Measurements from ENCODE around the gene CENPW. TPM values are rescaled to one million over a fixed set of nuclear protein-coding genes. Genes with fewer than 3 reads are reported as not detected.

CENPW gene
- total and polyA plus RNA-seq, 2 donors from 2014 or later, result 2.6 to 5.8 TPM

DNA sequence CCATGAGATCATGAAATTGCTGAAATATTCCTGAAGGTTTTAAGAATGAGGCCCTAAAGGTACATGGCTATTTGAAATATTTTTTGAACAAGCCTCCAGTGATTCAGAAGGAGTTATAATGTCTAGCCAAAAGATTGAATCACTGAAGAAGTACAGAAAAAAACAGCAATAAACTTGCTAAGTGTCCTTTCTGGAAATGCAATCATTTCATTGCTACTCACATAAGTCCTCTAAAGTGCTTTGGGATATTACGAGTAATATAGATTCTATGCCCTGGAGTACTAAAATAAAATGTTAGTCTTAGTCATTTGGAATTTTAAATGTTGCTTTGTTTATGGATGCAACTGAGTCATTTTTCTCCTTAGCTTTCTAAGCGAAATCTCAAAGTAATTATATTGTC lies 32.7 kb downstream of the CENPW start:
- TF ChIP-seq, protein P1, sequence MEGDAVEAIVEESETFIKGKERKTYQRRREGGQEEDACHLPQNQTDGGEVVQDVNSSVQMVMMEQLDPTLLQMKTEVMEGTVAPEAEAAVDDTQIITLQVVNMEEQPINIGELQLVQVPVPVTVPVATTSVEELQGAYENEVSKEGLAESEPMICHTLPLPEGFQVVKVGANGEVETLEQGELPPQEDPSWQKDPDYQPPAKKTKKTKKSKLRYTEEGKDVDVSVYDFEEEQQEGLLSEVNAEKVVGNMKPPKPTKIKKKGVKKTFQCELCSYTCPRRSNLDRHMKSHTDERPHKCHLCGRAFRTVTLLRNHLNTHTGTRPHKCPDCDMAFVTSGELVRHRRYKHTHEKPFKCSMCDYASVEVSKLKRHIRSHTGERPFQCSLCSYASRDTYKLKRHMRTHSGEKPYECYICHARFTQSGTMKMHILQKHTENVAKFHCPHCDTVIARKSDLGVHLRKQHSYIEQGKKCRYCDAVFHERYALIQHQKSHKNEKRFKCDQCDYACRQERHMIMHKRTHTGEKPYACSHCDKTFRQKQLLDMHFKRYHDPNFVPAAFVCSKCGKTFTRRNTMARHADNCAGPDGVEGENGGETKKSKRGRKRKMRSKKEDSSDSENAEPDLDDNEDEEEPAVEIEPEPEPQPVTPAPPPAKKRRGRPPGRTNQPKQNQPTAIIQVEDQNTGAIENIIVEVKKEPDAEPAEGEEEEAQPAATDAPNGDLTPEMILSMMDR (IDR thresholded peaks at IDR 0.05; ENCODE audit: borderline replicate concordance, extremely low read depth, insufficient read depth), result no peak
- DNase-seq (no peak), FAIRE-seq (no peak)
- H3K36me3 ChIP-seq (ENCODE audit: control insufficient read depth in 2 of 3, insufficient read depth in 3 of 3, low read length in 3 of 3), result no peaks in the 10 kb centered on the region
- intact Hi-C loops (cut with DNase I), result no loop called here
- no peak overlapping the region for H3K4me3 ChIP-seq (ENCODE audit: low read length in 3 of 3)
- peaks cover 0 to 9% (median 0%) of the 10 kb centered on the region in 3 donors for H3K9me3 ChIP-seq (ENCODE audit: control insufficient read depth in 2 of 3, insufficient read depth in 1 of 3, low read length in 3 of 3)
- H3K27ac ChIP-seq (ENCODE audit: low read depth in 2 of 2, low read length in 2 of 2), result no peak overlapping the region
- H3K27me3 ChIP-seq (ENCODE audit: control insufficient read depth, insufficient read depth, low read length), result no peaks in the 10 kb centered on the region
- H3K9ac ChIP-seq (ENCODE audit: low read length in 3 of 3), result no peak overlapping the region
- H3K4me1 ChIP-seq (ENCODE audit: control insufficient read depth in 2 of 3, insufficient read depth in 2 of 3, low read depth in 1 of 3, low read length in 3 of 3), result no peaks in the 10 kb centered on the region

DNA sequence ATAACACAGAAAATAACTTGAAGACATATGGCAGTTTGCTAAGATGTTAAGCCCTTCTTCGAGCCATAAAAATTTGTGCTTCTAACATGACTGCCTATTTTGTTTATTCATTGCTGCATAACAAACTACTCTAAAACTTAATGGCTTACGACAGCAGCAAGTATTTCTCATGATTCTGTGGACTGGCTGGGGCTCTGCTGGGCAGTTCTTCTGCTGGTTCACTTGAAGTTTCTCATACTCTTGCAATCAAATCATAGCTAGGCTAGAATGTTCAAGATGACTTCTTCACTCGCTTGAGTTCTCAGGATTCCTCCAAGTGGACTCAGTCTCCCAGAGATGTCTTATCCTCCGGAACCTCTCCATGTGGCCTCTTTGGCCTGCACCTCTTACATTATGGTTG lies 33.4 kb downstream of the CENPW start:
- peaks cover 0 to 9% (median 0%) of the 10 kb centered on the region in 3 donors for H3K9me3 ChIP-seq (ENCODE audit: control insufficient read depth in 2 of 3, insufficient read depth in 1 of 3, low read length in 3 of 3)
- no peak for FAIRE-seq
- TF ChIP-seq, protein P1 (IDR thresholded peaks at IDR 0.05; ENCODE audit: borderline replicate concordance, extremely low read depth, insufficient read depth), result no peak

DNA sequence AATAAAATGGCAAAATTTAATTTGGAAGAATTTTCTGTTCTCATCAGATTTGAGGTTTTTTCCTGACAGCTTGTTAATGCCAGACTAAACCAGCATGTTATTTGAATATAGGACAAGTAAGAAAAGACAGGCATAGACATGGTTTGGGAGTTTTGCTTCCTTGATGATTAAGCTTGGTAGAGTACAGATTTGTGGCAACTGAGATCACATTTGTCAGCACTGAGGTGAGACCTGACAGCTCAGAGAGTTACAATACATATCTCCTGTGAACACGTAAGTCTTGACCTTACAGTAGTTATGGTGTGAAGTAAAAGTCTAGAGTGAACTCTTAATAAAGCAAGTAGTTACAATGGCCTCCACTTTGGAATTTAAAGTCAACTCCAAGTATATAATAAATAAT lies 34.5 kb downstream of the CENPW start:
- Histone ChIP-seq H3K27me3 (ENCODE audit: control insufficient read depth, insufficient read depth, low read length) (no peaks in the 10 kb centered on the region), H3K36me3 (ENCODE audit: control insufficient read depth in 2 of 3, insufficient read depth in 3 of 3, low read length in 3 of 3) (no peaks in the 10 kb centered on the region), H3K9ac (ENCODE audit: low read length in 3 of 3) (no peak overlapping the region), H3K27ac (ENCODE audit: low read depth in 2 of 2, low read length in 2 of 2) (no peak overlapping the region), H3K4me1 (ENCODE audit: control insufficient read depth in 2 of 3, insufficient read depth in 2 of 3, low read depth in 1 of 3, low read length in 3 of 3) (no peaks in the 10 kb centered on the region), H3K9me3 (ENCODE audit: control insufficient read depth in 2 of 3, insufficient read depth in 1 of 3, low read length in 3 of 3) (peaks cover 0 to 9% (median 0%) of the 10 kb centered on the region in 3 donors), H3K4me3 (ENCODE audit: low read length in 3 of 3) (no peak overlapping the region)
- TF ChIP-seq, protein P1 (IDR thresholded peaks at IDR 0.05; ENCODE audit: borderline replicate concordance, extremely low read depth, insufficient read depth), result no peak
- no peak for FAIRE-seq
- DNase-seq, result no peak
- intact Hi-C loops (cut with DNase I), result no loop called here

More for the DNA sequence above, 33.4 kb downstream of the CENPW start:
- Histone ChIP-seq H3K4me1 (ENCODE audit: control insufficient read depth in 2 of 3, insufficient read depth in 2 of 3, low read depth in 1 of 3, low read length in 3 of 3) (no peaks in the 10 kb centered on the region), H3K4me3 (ENCODE audit: low read length in 3 of 3) (no peak overlapping the region), H3K27me3 (ENCODE audit: control insufficient read depth, insufficient read depth, low read length) (no peaks in the 10 kb centered on the region), H3K9ac (ENCODE audit: low read length in 3 of 3) (no peak overlapping the region), H3K27ac (ENCODE audit: low read depth in 2 of 2, low read length in 2 of 2) (no peak overlapping the region), H3K36me3 (ENCODE audit: control insufficient read depth in 2 of 3, insufficient read depth in 3 of 3, low read length in 3 of 3) (no peaks in the 10 kb centered on the region)
- no peak for DNase-seq
- intact Hi-C loops (cut with DNase I), result no loop called here

DNA sequence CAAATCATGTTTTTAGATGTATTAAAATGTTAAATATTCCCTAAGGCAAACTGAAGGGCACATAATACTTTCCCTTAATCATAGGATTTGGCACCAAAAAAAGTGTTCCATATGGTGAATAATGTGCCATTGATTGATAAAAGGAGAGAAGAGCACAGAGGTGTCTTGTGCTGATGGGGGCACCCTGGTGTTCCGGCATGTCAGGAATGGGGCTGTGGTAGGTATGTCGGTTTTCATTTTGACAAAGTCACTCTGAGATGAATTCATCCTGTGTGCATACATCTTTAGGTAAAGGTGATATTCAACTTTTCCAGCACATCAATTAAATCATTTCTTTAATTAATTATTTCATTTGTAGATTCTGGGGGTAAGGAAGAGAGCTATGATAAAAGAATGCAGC lies 36.8 kb downstream of the CENPW start:
- H3K9me3 ChIP-seq (ENCODE audit: control insufficient read depth in 2 of 3, insufficient read depth in 1 of 3, low read length in 3 of 3), result peaks cover 0 to 14% (median 0%) of the 10 kb centered on the region in 3 donors
- FAIRE-seq, result no peak
- H3K4me3 ChIP-seq (ENCODE audit: low read length in 3 of 3), result no peak overlapping the region
- intact Hi-C loops (cut with DNase I), result no loop called here
- H3K27ac ChIP-seq (ENCODE audit: low read depth in 2 of 2, low read length in 2 of 2), result no peak overlapping the region
- H3K9ac ChIP-seq (ENCODE audit: low read length in 3 of 3), result no peak overlapping the region
- no peaks in the 10 kb centered on the region for H3K4me1 ChIP-seq (ENCODE audit: control insufficient read depth in 2 of 3, insufficient read depth in 2 of 3, low read depth in 1 of 3, low read length in 3 of 3)
- no peaks in the 10 kb centered on the region for H3K36me3 ChIP-seq (ENCODE audit: control insufficient read depth in 2 of 3, insufficient read depth in 3 of 3, low read length in 3 of 3)
- no peaks in the 10 kb centered on the region for H3K27me3 ChIP-seq (ENCODE audit: control insufficient read depth, insufficient read depth, low read length)
- no peak for DNase-seq
- TF ChIP-seq, protein P1 (IDR thresholded peaks at IDR 0.05; ENCODE audit: borderline replicate concordance, extremely low read depth, insufficient read depth), result no peak
